ENCODE measurements around the gene MCM5.

DNA sequence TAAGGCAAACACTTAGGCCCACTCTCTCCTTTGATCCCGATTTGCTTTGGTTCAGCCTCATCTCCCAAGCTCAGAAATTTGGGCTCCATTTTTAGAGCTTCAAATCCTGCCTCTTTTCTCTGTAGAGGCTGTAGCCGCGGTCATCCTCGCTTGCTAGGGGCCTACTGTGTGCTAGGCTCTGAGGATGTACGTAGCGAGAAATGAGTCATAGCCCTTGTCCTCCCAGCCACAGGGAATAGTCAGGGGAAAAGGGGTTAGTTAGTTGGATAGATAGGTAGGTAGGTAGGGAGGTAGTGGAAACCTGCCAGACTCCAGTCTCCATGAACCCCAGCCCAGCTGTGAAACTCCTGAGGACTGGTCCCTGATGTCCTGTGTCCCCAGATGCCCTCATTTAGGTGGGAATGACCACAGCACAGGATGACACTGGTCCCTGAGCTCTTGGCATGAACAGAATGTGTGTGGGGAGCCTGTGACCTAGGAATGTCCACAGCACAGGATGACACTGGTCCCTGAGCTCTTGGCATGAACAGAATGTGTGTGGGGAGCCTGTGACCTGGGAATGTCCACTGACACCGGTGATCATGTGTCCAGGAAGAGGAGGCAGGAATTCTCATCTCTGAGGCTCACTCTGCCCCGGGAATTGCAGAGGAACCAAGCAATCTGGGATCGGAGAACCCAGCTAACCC lies 40.4 kb upstream of the MCM5 start:
- TF ChIP-seq, protein P1, sequence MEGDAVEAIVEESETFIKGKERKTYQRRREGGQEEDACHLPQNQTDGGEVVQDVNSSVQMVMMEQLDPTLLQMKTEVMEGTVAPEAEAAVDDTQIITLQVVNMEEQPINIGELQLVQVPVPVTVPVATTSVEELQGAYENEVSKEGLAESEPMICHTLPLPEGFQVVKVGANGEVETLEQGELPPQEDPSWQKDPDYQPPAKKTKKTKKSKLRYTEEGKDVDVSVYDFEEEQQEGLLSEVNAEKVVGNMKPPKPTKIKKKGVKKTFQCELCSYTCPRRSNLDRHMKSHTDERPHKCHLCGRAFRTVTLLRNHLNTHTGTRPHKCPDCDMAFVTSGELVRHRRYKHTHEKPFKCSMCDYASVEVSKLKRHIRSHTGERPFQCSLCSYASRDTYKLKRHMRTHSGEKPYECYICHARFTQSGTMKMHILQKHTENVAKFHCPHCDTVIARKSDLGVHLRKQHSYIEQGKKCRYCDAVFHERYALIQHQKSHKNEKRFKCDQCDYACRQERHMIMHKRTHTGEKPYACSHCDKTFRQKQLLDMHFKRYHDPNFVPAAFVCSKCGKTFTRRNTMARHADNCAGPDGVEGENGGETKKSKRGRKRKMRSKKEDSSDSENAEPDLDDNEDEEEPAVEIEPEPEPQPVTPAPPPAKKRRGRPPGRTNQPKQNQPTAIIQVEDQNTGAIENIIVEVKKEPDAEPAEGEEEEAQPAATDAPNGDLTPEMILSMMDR (conservative IDR thresholded peaks at IDR 0.05; ENCODE audit: low read depth in 2 of 2), result no peak
- TF ChIP-seq ZNF331 (CRISPR knock-in tag; IDR thresholded peaks at IDR 0.05; ENCODE audit: low read depth), result no peak
- TF ChIP-seq EZH2phosphoT487 (IDR thresholded peaks at IDR 0.05; ENCODE audit: unreplicated experiment), result no peak
- no peak for TF ChIP-seq POLR2AphosphoS5 (IDR thresholded peaks at IDR 0.05; ENCODE audit: low read depth)
- TF ChIP-seq JUNB (IDR thresholded peaks at IDR 0.05; ENCODE audit: unreplicated experiment), result no peak

Measured in GM23338 (cell line).